Activated CD8-positive, alpha-beta memory T cell treated with anti-CD3 and anti-CD28 coated beads, Interleukin-2, amount 50 U/mL, for 24 hours (primary cell): Measurements from ENCODE around the gene SLC6A5.

Experiments
- DNase-seq: peaks from one replicate; pipeline ENCODE4 v3.0.0-alpha.2; 2020; ENCODE audit errors: extremely low read depth

SLC6A5 gene

GRCh38 chr11:20596205-20597153, 2.9 kb upstream of the SLC6A5 start:
- no peak for DNase-seq

- no peak for DNase-seq
Measured at GRCh38 chr11:20597154-20597679, 2.2 kb upstream of the SLC6A5 start.

- no peak for DNase-seq
Measured at GRCh38 chr11:20597680-20598484, 1.5 kb upstream of the SLC6A5 start.

GRCh38 chr11:20598492-20598891, 916 bp upstream of the SLC6A5 start:
- no peak for DNase-seq

- no peak for DNase-seq
Measured at GRCh38 chr11:20600020-20600346, 575 bp downstream of the SLC6A5 start.

DNA sequence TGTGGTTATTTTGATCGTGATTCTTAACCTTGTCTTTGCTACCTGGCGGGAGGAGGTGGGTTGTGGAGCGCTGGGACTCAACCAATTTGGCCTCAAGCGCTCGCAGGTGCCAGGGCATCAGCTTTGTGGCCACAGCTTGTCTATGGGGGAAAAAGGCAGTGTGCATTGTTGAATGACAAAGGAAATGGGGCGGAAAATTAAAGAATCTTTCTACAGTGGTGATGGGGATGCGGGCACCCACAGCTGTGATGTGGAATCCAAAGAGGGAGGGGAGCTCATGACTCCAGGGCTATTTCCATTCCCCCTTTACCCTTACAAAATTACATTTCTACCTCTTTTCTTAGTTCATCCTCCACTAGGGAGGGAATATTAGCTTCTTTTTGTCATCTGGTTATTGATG, 1.1 kb downstream of the SLC6A5 start:
- DNase-seq, result no peak

GRCh38 chr11:20601221-20601914, 2.0 kb downstream of the SLC6A5 start:
- no peak for DNase-seq

- DNase-seq, result no peak
Measured at GRCh38 chr11:20604295-20604803, 4.9 kb downstream of the SLC6A5 start.

- DNase-seq, result no peak
Measured at GRCh38 chr11:20604864-20605601, 5.6 kb downstream of the SLC6A5 start.

DNA sequence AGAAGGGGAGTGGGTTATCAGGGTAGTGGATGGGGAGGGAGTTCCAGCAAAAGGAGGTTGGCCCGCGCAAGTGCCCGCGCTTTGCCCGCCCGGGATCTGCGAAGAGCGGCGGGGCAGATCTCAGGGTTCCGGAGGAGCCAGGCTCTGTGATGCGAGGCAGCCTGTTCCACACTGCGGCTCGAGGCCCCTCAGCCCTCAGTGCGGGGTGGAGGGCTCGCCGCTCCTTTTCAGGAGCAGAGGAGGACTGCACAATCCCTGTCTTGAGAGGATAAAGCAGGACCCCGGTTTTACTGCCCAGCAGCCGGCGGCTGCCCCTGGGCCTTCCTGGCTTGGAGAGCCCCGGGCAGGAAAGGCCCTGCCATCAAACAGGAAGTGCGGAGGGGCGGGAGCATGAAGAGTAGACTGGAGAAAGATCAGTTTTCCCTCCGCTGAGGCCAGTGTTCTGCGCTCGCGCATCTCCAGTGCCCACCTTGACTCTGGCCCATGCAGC, 6.2 kb downstream of the SLC6A5 start:
- no peak for DNase-seq

DNA sequence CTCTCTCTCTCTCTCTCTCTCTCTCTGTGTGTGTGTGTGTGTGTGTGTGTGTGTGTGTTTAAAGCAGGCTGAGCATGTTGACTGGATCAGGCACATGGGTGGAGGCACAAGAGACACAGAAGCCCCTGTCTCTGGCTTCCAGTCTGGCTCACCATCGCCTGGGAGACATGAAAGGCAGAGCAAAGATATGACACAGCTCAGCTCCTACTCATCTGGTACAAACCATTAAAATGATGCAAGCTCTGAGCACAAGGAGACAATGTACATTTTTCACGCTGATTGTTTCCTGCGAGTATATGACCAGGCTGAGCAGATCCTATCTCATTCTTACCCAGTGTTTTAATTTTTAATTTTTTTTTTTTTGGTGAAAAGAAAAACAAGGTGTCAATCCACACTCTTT, 9.5 kb downstream of the SLC6A5 start:
- DNase-seq, result no peak

- DNase-seq, result peak; percentile 4
Measured at GRCh38 chr11:20609727-20610707, 10.6 kb downstream of the SLC6A5 start.

- no peak for DNase-seq
Measured at GRCh38 chr11:20610825-20611224, 11.4 kb downstream of the SLC6A5 start.

- DNase-seq, result no peak
Measured at GRCh38 chr11:20611445-20611844, 12.0 kb downstream of the SLC6A5 start.

DNA sequence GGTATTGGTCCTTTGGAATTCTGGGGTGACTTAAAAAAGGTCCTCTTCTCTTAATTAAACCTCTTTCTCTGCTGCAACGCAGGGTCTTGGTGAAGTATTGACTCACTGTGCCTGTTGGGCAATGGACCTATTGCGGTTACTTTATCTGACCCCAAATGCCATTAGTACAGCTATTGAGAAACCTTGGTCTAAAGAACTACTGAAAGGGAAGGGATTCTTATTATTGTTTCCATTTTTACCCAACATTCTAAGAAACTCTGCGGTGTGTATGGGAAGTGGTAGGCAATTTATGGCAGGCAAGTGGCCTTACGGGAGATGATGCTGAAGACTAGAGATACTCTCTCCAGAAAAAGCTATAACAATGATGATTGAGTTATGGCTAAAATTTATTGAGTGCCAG, 12.5 kb downstream of the SLC6A5 start:
- DNase-seq, result no peak

DNA sequence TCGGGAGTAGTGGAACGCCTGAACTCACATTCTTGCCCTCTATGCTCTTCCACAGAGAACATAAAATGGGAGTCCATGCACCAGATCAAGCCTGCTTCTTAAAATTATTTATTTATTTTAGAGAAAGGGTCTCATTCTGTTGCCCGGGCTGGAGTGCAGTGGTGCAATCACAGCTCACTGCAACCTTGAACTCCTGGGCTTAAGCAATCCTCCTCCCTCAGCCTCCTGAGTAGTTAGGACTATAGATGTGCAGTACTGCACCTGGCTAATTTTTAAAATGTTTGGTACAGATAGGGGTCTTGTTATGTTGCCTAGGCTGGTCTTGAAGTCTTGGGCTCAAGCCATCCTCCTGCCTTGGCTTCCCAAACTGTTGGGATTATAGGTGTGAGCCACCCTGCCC, 13.0 kb downstream of the SLC6A5 start:
- no peak for DNase-seq

GRCh38 chr11:20616920-20617319, 17.5 kb downstream of the SLC6A5 start:
- DNase-seq, result no peak

DNA sequence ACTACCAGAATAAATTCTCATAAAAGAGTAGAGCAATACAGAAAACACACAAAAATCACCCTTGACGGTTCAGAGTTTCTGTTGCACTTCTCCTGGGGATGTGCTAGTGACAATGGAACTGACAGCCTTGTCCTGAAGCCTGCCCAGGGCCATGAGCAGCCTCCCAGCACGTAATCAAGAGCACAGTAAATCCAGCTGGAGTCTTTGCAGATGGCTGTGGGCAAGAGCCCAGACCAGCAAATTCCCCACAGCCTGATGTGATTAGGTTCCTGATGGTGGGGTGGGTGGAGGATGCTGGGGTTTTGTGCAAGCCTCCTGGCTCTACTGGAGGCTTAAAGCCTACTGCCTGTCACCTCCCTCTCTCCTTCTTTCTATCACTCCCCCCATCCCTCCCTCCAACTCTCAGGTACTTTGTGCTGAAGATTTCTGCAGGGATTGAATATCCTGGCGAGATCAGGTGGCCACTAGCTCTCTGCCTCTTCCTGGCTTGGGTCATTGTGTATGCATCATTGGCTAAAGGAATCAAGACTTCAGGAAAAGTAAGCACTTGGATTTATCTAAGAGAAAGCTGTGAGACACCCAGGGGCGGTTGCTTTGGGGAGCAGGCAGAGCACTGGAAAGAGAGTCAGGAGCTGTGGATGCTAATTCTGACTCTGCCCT, 18.1 kb downstream of the SLC6A5 start:
- no peak for DNase-seq

DNA sequence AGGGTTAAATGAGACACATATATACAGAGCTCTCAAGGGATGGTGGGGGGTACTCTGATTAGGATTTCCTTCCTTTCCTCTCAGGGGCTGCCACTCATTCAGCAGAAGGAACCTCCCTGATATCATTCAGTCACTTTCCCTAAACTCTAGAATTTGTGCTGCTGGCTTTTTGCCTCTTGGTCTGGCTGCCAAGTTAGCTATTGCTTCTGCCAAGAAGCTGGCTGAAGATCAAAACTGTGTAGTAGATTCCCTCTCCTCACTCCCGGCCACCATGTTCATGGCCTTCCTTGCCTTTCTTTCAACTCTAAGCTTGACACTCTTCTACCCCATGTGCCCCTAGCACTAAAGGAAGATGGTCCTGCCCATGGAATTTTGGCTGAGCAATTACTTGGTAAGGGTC, 18.7 kb downstream of the SLC6A5 start:
- no peak for DNase-seq
